OCI-LY7 (cell line): Measurements from ENCODE around the gene TDRD12.

ENCODE experiments used
- EZH2phosphoT487 ChIP-seq: fragments of 200-600 bp; sonication (generic); IDR thresholded peaks from 2 replicates; pipeline ENCODE4 v1.6.1; 2018; ENCODE audit warnings: low read depth, borderline replicate concordance, mild to moderate bottlenecking, mixed run types, antibody characterized with exemption, low read length, moderate library complexity, mixed read lengths
- TF ChIP-seq, protein P1 (sequence below): fragments of 200-600 bp; sonication (generic); conservative IDR thresholded peaks from 2 replicates; pipeline ENCODE4 v1.5.1; 2014; ENCODE audit warnings: mild to moderate bottlenecking, antibody characterized with exemption, low read length, moderate library complexity, mixed read lengths

DNA sequence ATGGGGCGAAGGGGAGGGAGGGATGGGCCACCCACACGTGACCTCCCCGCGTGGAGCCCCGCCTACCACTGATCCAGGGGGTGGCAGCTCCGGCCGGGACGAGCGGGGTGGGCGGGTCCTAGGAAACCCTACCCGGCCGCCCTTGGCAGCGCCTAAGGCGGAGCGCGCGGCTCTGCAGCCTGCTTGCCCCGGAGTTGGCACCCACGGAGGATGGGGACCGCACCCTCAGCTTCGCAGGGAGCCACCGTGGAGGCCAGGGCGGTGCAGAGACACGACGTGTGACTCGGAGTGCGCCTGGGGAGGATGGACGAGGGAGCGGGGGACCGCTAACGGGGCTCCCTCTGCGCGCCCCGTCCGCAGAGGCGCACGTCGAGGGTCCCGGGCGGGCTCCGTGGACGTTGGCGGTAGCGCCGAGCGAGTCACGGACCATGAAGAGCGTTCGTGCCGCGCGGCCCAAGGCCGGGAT, 43.8 kb upstream of the TDRD12 start, which contains the start of gene RGS9BP:
- no peak for TF ChIP-seq EZH2phosphoT487
- TF ChIP-seq, protein P1, sequence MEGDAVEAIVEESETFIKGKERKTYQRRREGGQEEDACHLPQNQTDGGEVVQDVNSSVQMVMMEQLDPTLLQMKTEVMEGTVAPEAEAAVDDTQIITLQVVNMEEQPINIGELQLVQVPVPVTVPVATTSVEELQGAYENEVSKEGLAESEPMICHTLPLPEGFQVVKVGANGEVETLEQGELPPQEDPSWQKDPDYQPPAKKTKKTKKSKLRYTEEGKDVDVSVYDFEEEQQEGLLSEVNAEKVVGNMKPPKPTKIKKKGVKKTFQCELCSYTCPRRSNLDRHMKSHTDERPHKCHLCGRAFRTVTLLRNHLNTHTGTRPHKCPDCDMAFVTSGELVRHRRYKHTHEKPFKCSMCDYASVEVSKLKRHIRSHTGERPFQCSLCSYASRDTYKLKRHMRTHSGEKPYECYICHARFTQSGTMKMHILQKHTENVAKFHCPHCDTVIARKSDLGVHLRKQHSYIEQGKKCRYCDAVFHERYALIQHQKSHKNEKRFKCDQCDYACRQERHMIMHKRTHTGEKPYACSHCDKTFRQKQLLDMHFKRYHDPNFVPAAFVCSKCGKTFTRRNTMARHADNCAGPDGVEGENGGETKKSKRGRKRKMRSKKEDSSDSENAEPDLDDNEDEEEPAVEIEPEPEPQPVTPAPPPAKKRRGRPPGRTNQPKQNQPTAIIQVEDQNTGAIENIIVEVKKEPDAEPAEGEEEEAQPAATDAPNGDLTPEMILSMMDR, result no peak
